HG03025 (cell line): ENCODE results near the gene TCERG1L.

Source experiments
- ATAC-seq: cut with Tn5 transposase; IDR thresholded peaks from one replicate; pipeline ENCODE4 v1.9.1; 2021; ENCODE audit warnings: mild to moderate bottlenecking, moderate library complexity; ENCODE audit not compliant: unreplicated experiment, low FRiP score

TCERG1L gene

DNA sequence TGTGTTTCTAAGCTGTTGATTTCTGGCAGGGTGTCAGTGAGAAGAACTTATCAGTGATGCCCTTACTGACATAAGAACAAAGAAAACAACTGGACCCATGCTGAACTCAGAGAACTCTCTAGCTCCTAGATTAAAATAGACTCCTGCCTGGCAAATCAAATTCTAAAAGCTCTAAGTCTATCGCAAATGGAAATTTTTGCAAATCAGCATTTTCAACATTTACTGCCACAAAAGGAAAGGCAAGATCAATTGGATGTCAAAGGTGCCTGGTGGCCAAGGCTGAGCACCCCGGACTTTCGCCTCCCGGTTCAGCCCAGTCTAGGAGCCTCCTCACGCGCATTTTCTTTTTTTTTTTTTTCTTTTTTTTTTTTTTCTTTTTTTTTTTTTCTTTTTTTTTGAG is 251.6 kb downstream of the TCERG1L start:
- no peak for ATAC-seq

GRCh38 chr10:131058799-131059198 is 252.7 kb downstream of the TCERG1L start:
- no peak for ATAC-seq

GRCh38 chr10:131056781-131057180 is 254.7 kb downstream of the TCERG1L start:
- ATAC-seq = no peak

- ATAC-seq = no peak
Measured at GRCh38 chr10:131056091-131056579, 255.4 kb downstream of the TCERG1L start.

GRCh38 chr10:131055437-131055836 is 256.1 kb downstream of the TCERG1L start:
- no peak for ATAC-seq

- no peak for ATAC-seq
Measured at GRCh38 chr10:131053192-131053591, 258.3 kb downstream of the TCERG1L start.

DNA sequence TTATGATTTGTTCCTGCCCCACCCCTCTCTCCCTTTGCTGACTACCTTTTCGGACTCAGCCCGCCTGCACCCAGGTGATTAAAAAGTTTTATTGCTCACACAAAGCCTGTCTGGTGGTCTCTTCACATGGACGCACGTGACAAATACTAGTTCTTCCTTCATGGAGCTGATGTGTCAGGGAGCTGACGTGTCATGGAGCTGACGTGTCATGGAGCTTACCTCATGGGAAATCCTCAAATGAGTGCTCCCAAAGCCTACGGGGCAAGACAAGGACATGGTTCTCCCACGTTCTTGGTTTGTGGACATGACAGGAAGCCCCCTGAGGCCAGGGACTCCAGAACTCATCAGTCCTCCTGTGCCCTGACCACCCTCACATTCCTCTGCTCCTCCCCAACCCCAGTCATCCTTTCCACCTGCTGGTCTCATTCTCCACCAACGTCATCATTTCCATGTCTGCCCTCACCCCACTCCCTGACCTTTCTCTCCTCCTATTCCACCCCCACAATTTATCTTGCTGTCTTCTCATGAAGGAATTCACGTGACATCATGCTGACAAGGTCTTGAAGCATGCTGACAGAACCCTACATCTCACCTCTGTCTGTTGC is 261.3 kb downstream of the TCERG1L start:
- no peak for ATAC-seq

- no peak for ATAC-seq
Measured at GRCh38 chr10:131049016-131049415, 262.5 kb downstream of the TCERG1L start.

- no peak for ATAC-seq
Measured at GRCh38 chr10:131048606-131049005, 262.9 kb downstream of the TCERG1L start.

DNA sequence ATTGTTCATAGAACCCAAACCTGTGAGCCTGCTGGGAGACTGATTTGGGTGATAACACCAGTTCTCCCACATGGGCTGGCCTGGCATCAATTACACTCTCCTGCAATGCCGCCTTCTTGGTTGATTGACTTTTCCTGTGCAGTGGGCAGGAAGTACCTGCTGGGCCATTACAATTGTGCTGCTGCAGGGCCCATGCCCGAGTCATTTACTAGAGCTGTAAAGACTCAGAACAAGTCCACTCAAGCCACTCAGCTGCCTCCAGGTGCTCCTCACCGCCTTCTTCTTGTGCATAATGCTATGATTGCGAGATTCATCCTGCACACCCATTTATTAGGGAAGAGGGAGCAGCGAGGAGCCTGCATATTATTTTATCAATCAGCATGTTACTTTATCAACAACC is 264.0 kb downstream of the TCERG1L start:
- no peak for ATAC-seq

GRCh38 chr10:131046194-131046593 is 265.3 kb downstream of the TCERG1L start:
- no peak for ATAC-seq

- no peak for ATAC-seq
Measured at GRCh38 chr10:131044379-131045111, 267.0 kb downstream of the TCERG1L start.

GRCh38 chr10:131043039-131043691 is 268.4 kb downstream of the TCERG1L start:
- no peak for ATAC-seq
